ENCODE measurements around the gene RSKR.
"Not testable (repeated sequence)": the region's sequence is repeated elsewhere in the genome, so short reads cannot be mapped to it uniquely, and the experiment has no call there.

The RSKR gene

DNA sequence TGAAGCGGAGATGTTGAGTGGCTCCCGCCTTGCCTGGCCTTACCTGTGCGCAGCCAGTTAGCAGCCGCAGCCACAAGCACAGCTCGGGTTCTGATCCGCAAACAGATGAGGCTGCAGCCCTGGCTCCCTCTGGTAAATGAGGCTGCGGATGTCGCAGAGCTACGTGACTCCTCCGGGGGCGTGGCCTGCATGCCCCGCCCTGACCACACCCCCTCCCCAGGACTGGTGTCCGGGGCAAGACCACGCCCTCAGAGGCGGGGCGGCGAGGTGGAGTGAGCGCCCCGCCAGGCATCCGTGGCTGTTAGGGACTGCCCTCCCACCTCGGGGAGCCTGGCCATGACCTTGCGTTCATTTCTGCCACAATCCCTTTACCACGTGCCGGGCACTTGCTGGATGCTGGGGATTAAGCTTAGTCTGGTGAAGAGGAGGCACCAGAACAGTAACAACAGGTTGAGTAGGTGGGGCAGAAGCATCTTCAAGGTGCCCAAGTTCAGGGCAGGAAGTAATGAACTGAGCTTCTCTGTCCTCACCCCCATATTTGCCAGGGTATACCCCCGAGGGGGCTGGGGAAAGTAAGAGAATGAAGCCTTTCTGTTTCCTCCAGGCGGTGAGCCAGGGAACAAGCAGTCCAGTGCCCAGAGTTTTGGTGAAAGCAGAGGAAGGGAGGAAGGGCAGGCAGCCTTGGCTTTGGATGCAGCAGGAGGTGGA is 37.1 kb downstream of the RSKR start, which contains the start of gene ALDOC:
ALDOC (minus strand) TSS at position 138 of the 708 bp plus-strand sequence. CDS start 1,363 bp downstream, outside the sequence.
- Histone ChIP-seq H3K27me3 (ENCODE audit: low read depth, low read length) (no peaks in the 10 kb centered on the region), H3K27ac (ENCODE audit: low read length) (no peak within 1 kb of the TSS), H3K36me3 (ENCODE audit: control insufficient read depth in 1 of 2, insufficient read depth in 2 of 2, low read length in 2 of 2) (no peaks in the 10 kb centered on the region), H3K4me1 (ENCODE audit: control insufficient read depth in 1 of 2, insufficient read depth in 2 of 2, low read length in 2 of 2) (peaks cover 5 to 18% of the 10 kb centered on the region in 2 donors), H3K4me3 (ENCODE audit: low read depth in 1 of 2, low read length in 2 of 2) (peak within 1 kb of the TSS; percentile 52 to 57), H3K9me3 (ENCODE audit: control insufficient read depth in 1 of 2, low read length in 2 of 2) (no peaks in the 10 kb centered on the region)

- not testable (repeated sequence) for H3K4me3 ChIP-seq (ENCODE audit: low read depth in 1 of 2, low read length in 2 of 2); H3K27me3 ChIP-seq (ENCODE audit: low read depth, low read length); H3K36me3 ChIP-seq (ENCODE audit: control insufficient read depth in 1 of 2, insufficient read depth in 2 of 2, low read length in 2 of 2); H3K9me3 ChIP-seq (ENCODE audit: control insufficient read depth in 1 of 2, low read length in 2 of 2); H3K27ac ChIP-seq (ENCODE audit: low read length)
- peaks cover 8 to 19% of the 10 kb centered on the region in 2 donors for H3K4me1 ChIP-seq (ENCODE audit: control insufficient read depth in 1 of 2, insufficient read depth in 2 of 2, low read length in 2 of 2)
These were observed 38.0 kb downstream of the RSKR start for GRCh38 chr17:28576016-28576415.

- H3K27me3 ChIP-seq (ENCODE audit: low read depth, low read length), result no peaks in the 10 kb centered on the region
- peaks cover 8 to 24% of the 10 kb centered on the region in 2 donors for H3K4me1 ChIP-seq (ENCODE audit: control insufficient read depth in 1 of 2, insufficient read depth in 2 of 2, low read length in 2 of 2)
- no peak overlapping the region for H3K4me3 ChIP-seq (ENCODE audit: low read depth in 1 of 2, low read length in 2 of 2)
- H3K9me3 ChIP-seq (ENCODE audit: control insufficient read depth in 1 of 2, low read length in 2 of 2), result no peaks in the 10 kb centered on the region
- no peak overlapping the region for H3K27ac ChIP-seq (ENCODE audit: low read length)
- no peaks in the 10 kb centered on the region for H3K36me3 ChIP-seq (ENCODE audit: control insufficient read depth in 1 of 2, insufficient read depth in 2 of 2, low read length in 2 of 2)
These were observed 38.7 kb downstream of the RSKR start for GRCh38 chr17:28575126-28575795.

DNA sequence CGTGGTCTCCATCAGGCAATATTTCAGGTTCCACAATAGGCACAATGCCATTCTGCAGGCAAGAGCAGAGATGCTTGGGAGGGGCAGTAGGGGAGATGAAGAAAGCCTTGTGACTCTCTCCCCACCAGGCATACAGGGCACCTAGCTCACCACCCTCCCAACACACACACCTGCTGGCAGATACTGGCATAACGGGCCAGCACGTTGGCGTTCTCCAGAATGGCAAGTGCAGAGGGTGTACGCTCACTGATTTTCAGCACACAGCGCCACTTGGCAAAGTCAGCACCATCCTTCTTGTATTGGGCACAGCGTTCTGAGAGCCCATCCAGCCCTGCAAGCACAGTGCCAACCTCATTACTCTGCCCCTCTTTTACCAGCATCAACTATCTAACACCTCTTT is 39.5 kb downstream of the RSKR start:
- H3K9me3 ChIP-seq (ENCODE audit: control insufficient read depth in 1 of 2, low read length in 2 of 2), result no peaks in the 10 kb centered on the region
- peaks cover 8 to 31% of the 10 kb centered on the region in 2 donors for H3K4me1 ChIP-seq (ENCODE audit: control insufficient read depth in 1 of 2, insufficient read depth in 2 of 2, low read length in 2 of 2)
- no peak overlapping the region for H3K4me3 ChIP-seq (ENCODE audit: low read depth in 1 of 2, low read length in 2 of 2)
- H3K27ac ChIP-seq (ENCODE audit: low read length), result no peak overlapping the region
- H3K36me3 ChIP-seq (ENCODE audit: control insufficient read depth in 1 of 2, insufficient read depth in 2 of 2, low read length in 2 of 2), result no peaks in the 10 kb centered on the region
- H3K27me3 ChIP-seq (ENCODE audit: low read depth, low read length), result no peaks in the 10 kb centered on the region

GRCh38 chr17:28573966-28574480 is 40.0 kb downstream of the RSKR start:
- Histone ChIP-seq H3K27ac (ENCODE audit: low read length) (no peak overlapping the region), H3K4me1 (ENCODE audit: control insufficient read depth in 1 of 2, insufficient read depth in 2 of 2, low read length in 2 of 2) (peaks cover 8 to 35% of the 10 kb centered on the region in 2 donors), H3K9me3 (ENCODE audit: control insufficient read depth in 1 of 2, low read length in 2 of 2) (no peaks in the 10 kb centered on the region), H3K36me3 (ENCODE audit: control insufficient read depth in 1 of 2, insufficient read depth in 2 of 2, low read length in 2 of 2) (no peaks in the 10 kb centered on the region), H3K4me3 (ENCODE audit: low read depth in 1 of 2, low read length in 2 of 2) (no peak overlapping the region), H3K27me3 (ENCODE audit: low read depth, low read length) (no peaks in the 10 kb centered on the region)

- H3K36me3 ChIP-seq (ENCODE audit: control insufficient read depth in 1 of 2, insufficient read depth in 2 of 2, low read length in 2 of 2), result no peaks in the 10 kb centered on the region
- H3K4me1 ChIP-seq (ENCODE audit: control insufficient read depth in 1 of 2, insufficient read depth in 2 of 2, low read length in 2 of 2), result peaks cover 8 to 35% of the 10 kb centered on the region in 2 donors
- H3K27ac ChIP-seq (ENCODE audit: low read length), result no peak overlapping the region
- no peak overlapping the region for H3K4me3 ChIP-seq (ENCODE audit: low read depth in 1 of 2, low read length in 2 of 2)
- H3K9me3 ChIP-seq (ENCODE audit: control insufficient read depth in 1 of 2, low read length in 2 of 2), result no peaks in the 10 kb centered on the region
- no peaks in the 10 kb centered on the region for H3K27me3 ChIP-seq (ENCODE audit: low read depth, low read length)
These were observed 40.5 kb downstream of the RSKR start for GRCh38 chr17:28573521-28573920.

- Histone ChIP-seq H3K4me1 (ENCODE audit: control insufficient read depth in 1 of 2, insufficient read depth in 2 of 2, low read length in 2 of 2) (peaks cover 8 to 35% of the 10 kb centered on the region in 2 donors), H3K4me3 (ENCODE audit: low read depth in 1 of 2, low read length in 2 of 2) (no peak overlapping the region), H3K27me3 (ENCODE audit: low read depth, low read length) (no peaks in the 10 kb centered on the region), H3K9me3 (ENCODE audit: control insufficient read depth in 1 of 2, low read length in 2 of 2) (no peaks in the 10 kb centered on the region), H3K36me3 (ENCODE audit: control insufficient read depth in 1 of 2, insufficient read depth in 2 of 2, low read length in 2 of 2) (no peaks in the 10 kb centered on the region), H3K27ac (ENCODE audit: low read length) (no peak overlapping the region)
These were observed 41.0 kb downstream of the RSKR start for GRCh38 chr17:28573040-28573380.

- H3K9me3 ChIP-seq (ENCODE audit: control insufficient read depth in 1 of 2, low read length in 2 of 2), result no peaks in the 10 kb centered on the region
- H3K36me3 ChIP-seq (ENCODE audit: control insufficient read depth in 1 of 2, insufficient read depth in 2 of 2, low read length in 2 of 2), result no peaks in the 10 kb centered on the region
- H3K4me3 ChIP-seq (ENCODE audit: low read depth in 1 of 2, low read length in 2 of 2), result peak overlapping the region; percentile 91 to 99
- peaks cover 8 to 35% of the 10 kb centered on the region in 2 donors for H3K4me1 ChIP-seq (ENCODE audit: control insufficient read depth in 1 of 2, insufficient read depth in 2 of 2, low read length in 2 of 2)
- no peaks in the 10 kb centered on the region for H3K27me3 ChIP-seq (ENCODE audit: low read depth, low read length)
- H3K27ac ChIP-seq (ENCODE audit: low read length), result peak overlapping the region; percentile 88
These were observed 41.5 kb downstream of the RSKR start for GRCh38 chr17:28572259-28573039.

GRCh38 chr17:28571361-28572122 is 42.4 kb downstream of the RSKR start, which contains the start of gene PIGS:
PIGS (minus strand) TSS chr17:28571524; CDS start chr17:28571496, 28 bp downstream.
- Histone ChIP-seq H3K9me3 (ENCODE audit: control insufficient read depth in 1 of 2, low read length in 2 of 2) (no peaks in the 10 kb centered on the region), H3K36me3 (ENCODE audit: control insufficient read depth in 1 of 2, insufficient read depth in 2 of 2, low read length in 2 of 2) (peaks cover 0 to 3% of the 10 kb centered on the region in 2 donors), H3K27ac (ENCODE audit: low read length) (peak within 1 kb of the TSS; percentile 88), H3K27me3 (ENCODE audit: low read depth, low read length) (no peaks in the 10 kb centered on the region), H3K4me1 (ENCODE audit: control insufficient read depth in 1 of 2, insufficient read depth in 2 of 2, low read length in 2 of 2) (peaks cover 8 to 30% of the 10 kb centered on the region in 2 donors), H3K4me3 (ENCODE audit: low read depth in 1 of 2, low read length in 2 of 2) (peak within 1 kb of the TSS; percentile 91 to 99)

DNA sequence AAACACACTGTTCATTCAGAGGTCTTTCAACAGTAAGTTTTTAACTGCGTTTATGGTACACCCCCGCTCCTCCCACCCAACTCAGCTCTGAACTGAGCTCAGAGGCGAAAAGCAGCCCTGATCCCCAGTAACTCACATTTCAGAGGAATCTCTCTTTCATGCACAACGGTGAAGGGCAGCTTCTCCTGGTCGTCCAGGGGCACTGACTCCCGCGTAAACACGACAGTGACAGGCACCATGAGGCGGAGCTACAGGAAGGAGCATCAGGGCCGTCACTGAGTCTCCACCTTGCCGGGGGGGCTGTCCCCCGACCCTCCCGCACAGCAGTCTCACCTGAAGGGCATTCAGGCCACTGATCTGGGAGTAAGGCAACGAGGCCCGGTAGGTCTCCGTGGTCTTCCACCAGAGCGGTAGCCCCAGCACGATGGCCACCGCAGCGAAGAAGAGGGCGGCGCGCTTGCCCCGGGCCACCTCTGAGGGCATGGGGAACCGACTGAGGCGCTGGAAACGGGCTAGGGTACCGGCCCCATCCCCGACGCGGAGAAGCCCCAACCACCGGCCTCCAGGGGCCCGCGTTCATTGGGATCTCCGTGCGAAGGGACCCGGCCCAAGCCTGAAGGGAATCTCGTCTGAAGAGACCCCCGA is 43.1 kb downstream of the RSKR start:
- Histone ChIP-seq H3K4me3 (ENCODE audit: low read depth in 1 of 2, low read length in 2 of 2) (peak overlapping the region; percentile 91 to 99), H3K36me3 (ENCODE audit: control insufficient read depth in 1 of 2, insufficient read depth in 2 of 2, low read length in 2 of 2) (peaks cover 0 to 3% of the 10 kb centered on the region in 2 donors), H3K27ac (ENCODE audit: low read length) (peak overlapping the region; percentile 65), H3K27me3 (ENCODE audit: low read depth, low read length) (no peaks in the 10 kb centered on the region), H3K4me1 (ENCODE audit: control insufficient read depth in 1 of 2, insufficient read depth in 2 of 2, low read length in 2 of 2) (peaks cover 8 to 26% of the 10 kb centered on the region in 2 donors), H3K9me3 (ENCODE audit: control insufficient read depth in 1 of 2, low read length in 2 of 2) (no peaks in the 10 kb centered on the region)

Data from muscle layer of duodenum (tissue), 2 donors.